ENCODE data around the gene RYR2.
A peak's percentile ranks its signal among the peaks of the same experiment; 100 is the strongest.
"Not testable (repeated sequence)": the region's sequence is repeated elsewhere in the genome, so short reads cannot be mapped to it uniquely, and the experiment has no call there.

The RYR2 gene

GRCh38 chr1:237358555-237358954 is 316.6 kb downstream of the RYR2 start:
- TF ChIP-seq CTCF (IDR thresholded peaks at IDR 0.05; ENCODE audit: borderline replicate concordance, control extremely low read depth, extremely low read depth, insufficient read depth, missing control alignments): no peak
- DNase-seq (ENCODE audit: low spot score): no peak
- in situ Hi-C loops (cut with MboI; ENCODE audit: low sequenced_read_pairs, unreplicated experiment): no loop called here

- DNase-seq (ENCODE audit: low spot score): no peak
- in situ Hi-C loops (cut with MboI; ENCODE audit: low sequenced_read_pairs, unreplicated experiment): no loop called here
- TF ChIP-seq CTCF (IDR thresholded peaks at IDR 0.05; ENCODE audit: borderline replicate concordance, control extremely low read depth, extremely low read depth, insufficient read depth, missing control alignments): no peak
These were observed 325.8 kb downstream of the RYR2 start for GRCh38 chr1:237367758-237368157.

- DNase-seq (ENCODE audit: low spot score); in situ Hi-C loops (cut with MboI; ENCODE audit: low sequenced_read_pairs, unreplicated experiment): not testable (repeated sequence)
These were observed 329.5 kb downstream of the RYR2 start for GRCh38 chr1:237371477-237371876.

- in situ Hi-C loops (cut with MboI; ENCODE audit: low sequenced_read_pairs, unreplicated experiment): loop anchor here (25.0 kb wide), 2 partner anchors 771 to 1271 kb away; partner anchors contain the start of gene HEATR1
- no peak for DNase-seq (ENCODE audit: low spot score)
- no peak for TF ChIP-seq CTCF (IDR thresholded peaks at IDR 0.05; ENCODE audit: borderline replicate concordance, control extremely low read depth, extremely low read depth, insufficient read depth, missing control alignments)
These were observed 341.8 kb downstream of the RYR2 start for GRCh38 chr1:237383791-237384190.

- TF ChIP-seq CTCF (IDR thresholded peaks at IDR 0.05; ENCODE audit: borderline replicate concordance, control extremely low read depth, extremely low read depth, insufficient read depth, missing control alignments): no peak
- in situ Hi-C loops (cut with MboI; ENCODE audit: low sequenced_read_pairs, unreplicated experiment): loop anchor here (25.0 kb wide), 2 partner anchors 772 to 1272 kb away; partner anchors contain the start of gene HEATR1
- DNase-seq (ENCODE audit: low spot score): no peak
These were observed 342.2 kb downstream of the RYR2 start for GRCh38 chr1:237384213-237384612.

GRCh38 chr1:237386362-237387143 is 344.6 kb downstream of the RYR2 start:
- peak; percentile 53 for TF ChIP-seq CTCF (IDR thresholded peaks at IDR 0.05; ENCODE audit: borderline replicate concordance, control extremely low read depth, extremely low read depth, insufficient read depth, missing control alignments)
- in situ Hi-C loops (cut with MboI; ENCODE audit: low sequenced_read_pairs, unreplicated experiment): loop anchor here (25.0 kb wide), 2 partner anchors 774 to 1274 kb away; partner anchors contain the start of gene HEATR1
- DNase-seq (ENCODE audit: low spot score): peak; percentile 34

GRCh38 chr1:237387144-237387505 is 345.1 kb downstream of the RYR2 start:
- DNase-seq (ENCODE audit: low spot score): no peak
- in situ Hi-C loops (cut with MboI; ENCODE audit: low sequenced_read_pairs, unreplicated experiment): loop anchor here (25.0 kb wide), 2 partner anchors 775 to 1275 kb away; partner anchors contain the start of gene HEATR1
- TF ChIP-seq CTCF (IDR thresholded peaks at IDR 0.05; ENCODE audit: borderline replicate concordance, control extremely low read depth, extremely low read depth, insufficient read depth, missing control alignments): no peak
